SU-DHL-6 (cell line): ENCODE results near the gene TRIM63.

Source experiments
- EZH2phosphoT487 ChIP-seq: fragments of 200-600 bp; sonication (generic), shearing (Covaris generic); conservative IDR thresholded peaks from 2 replicates; pipeline ENCODE4 v1.6.1; 2018; ENCODE audit warnings: mild to moderate bottlenecking, antibody characterized with exemption, low read length, moderate library complexity, mixed read lengths
- TF ChIP-seq, protein P1 (sequence below): fragments of 200-600 bp; sonication (generic); IDR thresholded peaks from one replicate; pipeline ENCODE4 v1.5.1; 2017; ENCODE audit warnings: antibody characterized with exemption, mild to moderate bottlenecking, low read length, moderate library complexity; ENCODE audit not compliant: insufficient read depth, poor library complexity, severe bottlenecking

DNA sequence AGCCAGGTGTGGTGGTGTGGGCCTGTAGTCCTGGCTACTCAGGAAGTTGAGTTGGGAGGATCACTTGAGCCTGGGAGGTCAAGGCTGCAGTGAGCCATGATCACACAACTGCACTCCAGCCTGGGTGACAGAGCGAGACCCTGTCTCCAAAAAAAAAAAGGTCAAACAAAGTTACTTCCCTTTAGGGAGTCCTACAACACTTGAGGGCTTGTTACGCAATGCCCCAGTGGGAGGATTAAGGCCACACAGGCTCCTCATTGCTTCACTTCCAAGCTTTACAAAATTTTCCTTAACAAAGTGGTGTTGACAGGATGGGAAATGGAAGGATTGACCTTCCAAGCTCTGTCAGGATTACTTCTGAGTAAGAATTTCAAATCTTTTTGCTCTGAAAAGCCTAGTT, 52.1 kb downstream of the TRIM63 start:
- TF ChIP-seq, protein P1, sequence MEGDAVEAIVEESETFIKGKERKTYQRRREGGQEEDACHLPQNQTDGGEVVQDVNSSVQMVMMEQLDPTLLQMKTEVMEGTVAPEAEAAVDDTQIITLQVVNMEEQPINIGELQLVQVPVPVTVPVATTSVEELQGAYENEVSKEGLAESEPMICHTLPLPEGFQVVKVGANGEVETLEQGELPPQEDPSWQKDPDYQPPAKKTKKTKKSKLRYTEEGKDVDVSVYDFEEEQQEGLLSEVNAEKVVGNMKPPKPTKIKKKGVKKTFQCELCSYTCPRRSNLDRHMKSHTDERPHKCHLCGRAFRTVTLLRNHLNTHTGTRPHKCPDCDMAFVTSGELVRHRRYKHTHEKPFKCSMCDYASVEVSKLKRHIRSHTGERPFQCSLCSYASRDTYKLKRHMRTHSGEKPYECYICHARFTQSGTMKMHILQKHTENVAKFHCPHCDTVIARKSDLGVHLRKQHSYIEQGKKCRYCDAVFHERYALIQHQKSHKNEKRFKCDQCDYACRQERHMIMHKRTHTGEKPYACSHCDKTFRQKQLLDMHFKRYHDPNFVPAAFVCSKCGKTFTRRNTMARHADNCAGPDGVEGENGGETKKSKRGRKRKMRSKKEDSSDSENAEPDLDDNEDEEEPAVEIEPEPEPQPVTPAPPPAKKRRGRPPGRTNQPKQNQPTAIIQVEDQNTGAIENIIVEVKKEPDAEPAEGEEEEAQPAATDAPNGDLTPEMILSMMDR, result no peak
- no peak for TF ChIP-seq EZH2phosphoT487
